ACC112 (cell line): Measurements from ENCODE around the gene ERMAP.
"Not testable (repeated sequence)": the region's sequence is repeated elsewhere in the genome, so short reads cannot be mapped to it uniquely, and the experiment has no call there.

Source experiments
- H2AFZ ChIP-seq: fragments of 200-600 bp; sonication (generic); one replicate; pipeline ENCODE4 v1.6.0; 2017; ENCODE audit warnings: antibody characterized with exemption, low read length; ENCODE audit not compliant: unreplicated experiment
- H3K27ac ChIP-seq: fragments of 200-600 bp; sonication (generic); 2 replicates; pipeline ENCODE4 v1.5.1; 2014; ENCODE audit warnings: low read depth, mild to moderate bottlenecking, antibody characterized with exemption, low read length, moderate library complexity
- H3K27me3 ChIP-seq: fragments of 200-600 bp; sonication (generic); 2 replicates; pipeline ENCODE4 v1.6.1; 2014; ENCODE audit warnings: mild to moderate bottlenecking, antibody characterized with exemption, low read length, moderate library complexity, mixed read lengths; ENCODE audit not compliant: insufficient read depth
- H3K36me3 ChIP-seq: fragments of 200-600 bp; sonication (generic); 2 replicates; pipeline ENCODE4 v1.6.1; 2016; ENCODE audit warnings: mild to moderate bottlenecking, antibody characterized with exemption, low read length, moderate library complexity, mixed read lengths; ENCODE audit not compliant: insufficient read depth
- H3K4me1 ChIP-seq: fragments of 200-600 bp; sonication (generic); one replicate; pipeline ENCODE4 v1.6.1; 2016; ENCODE audit warnings: low read length, mixed read lengths; ENCODE audit not compliant: insufficient read depth, unreplicated experiment, control insufficient read depth
- H3K4me3 ChIP-seq: fragments of 200-600 bp; sonication (generic); 2 replicates; pipeline ENCODE4 v1.5.1; 2014; ENCODE audit warnings: mild to moderate bottlenecking, low read depth, low read length
- H3K79me2 ChIP-seq: fragments of 200-600 bp; sonication (generic); one replicate; pipeline ENCODE4 v1.6.0; 2016; ENCODE audit warnings: low read length; ENCODE audit not compliant: control insufficient read depth, unreplicated experiment, insufficient read depth

ERMAP gene

GRCh38 chr1:42851960-42852607 is 35.2 kb downstream of the ERMAP start:
- Histone ChIP-seq H3K4me1 (peaks cover 15% of the 10 kb centered on the region), H3K27ac (no peak overlapping the region), H2AFZ (no peak overlapping the region)

GRCh38 chr1:42852608-42852980 is 35.7 kb downstream of the ERMAP start:
- Histone ChIP-seq H3K4me3 (no peak overlapping the region), H3K36me3 (peaks cover 46% of the 10 kb centered on the region), H3K4me1 (peaks cover 10% of the 10 kb centered on the region), H2AFZ (no peak overlapping the region), H3K27me3 (no peaks in the 10 kb centered on the region), H3K27ac (no peak overlapping the region), H3K79me2 (peaks cover 10% of the 10 kb centered on the region)

More at GRCh38 chr1:42851960-42852607, 35.2 kb downstream of the ERMAP start:
- H3K79me2 ChIP-seq, result peaks cover 15% of the 10 kb centered on the region
- H3K36me3 ChIP-seq, result peaks cover 46% of the 10 kb centered on the region
- no peaks in the 10 kb centered on the region for H3K27me3 ChIP-seq
- no peak overlapping the region for H3K4me3 ChIP-seq

- Histone ChIP-seq H3K79me2 (peaks cover 3% of the 10 kb centered on the region), H3K4me3 (no peak overlapping the region), H3K36me3 (peaks cover 43% of the 10 kb centered on the region), H2AFZ (no peak overlapping the region), H3K4me1 (peaks cover 3% of the 10 kb centered on the region), H3K27ac (no peak overlapping the region), H3K27me3 (no peaks in the 10 kb centered on the region)
Observed at GRCh38 chr1:42853116-42853884, 36.4 kb downstream of the ERMAP start.

DNA sequence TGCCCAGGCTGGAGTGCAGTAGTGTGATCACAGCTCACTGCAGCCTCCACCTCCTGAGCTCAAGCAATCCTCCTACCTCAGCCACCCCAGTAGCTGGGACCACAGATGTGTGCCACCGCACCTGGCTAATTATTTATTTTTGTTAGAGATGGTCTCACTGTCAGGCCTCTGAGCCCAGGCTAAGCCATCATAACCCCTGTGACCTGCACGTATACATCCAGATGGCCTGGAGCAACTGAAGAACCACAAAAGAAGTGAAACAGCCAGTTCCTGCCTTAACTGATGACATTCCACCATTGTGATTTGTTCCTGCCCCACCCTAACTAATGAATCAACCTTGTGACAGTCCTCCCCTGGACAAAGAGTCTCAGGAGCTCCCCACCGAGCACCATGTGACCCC is 39.6 kb downstream of the ERMAP start:
- not testable (repeated sequence) for H3K4me1 ChIP-seq, H2AFZ ChIP-seq
- H3K36me3 ChIP-seq, result peaks cover 15% of the 10 kb centered on the region; the same call in 1 of the 2 replicates

DNA sequence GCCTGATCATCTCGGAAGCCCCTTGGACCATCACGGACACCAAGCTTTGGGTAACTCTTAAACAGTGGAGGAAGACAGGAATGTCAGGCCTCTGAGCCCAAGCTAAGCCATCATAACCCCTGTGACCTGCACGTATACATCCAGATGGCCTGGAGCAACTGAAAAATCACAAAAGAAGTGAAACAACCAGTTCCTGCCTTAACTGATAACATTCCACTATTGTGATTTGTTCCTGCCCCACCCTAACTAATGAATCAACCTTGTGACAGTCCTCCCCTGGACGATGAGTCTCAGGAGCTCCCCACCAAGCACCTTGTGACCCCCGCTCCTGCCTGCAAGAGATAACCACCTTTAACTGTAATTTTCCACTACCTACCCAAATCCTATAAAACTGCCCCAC is 42.4 kb downstream of the ERMAP start:
- not testable (repeated sequence) for H3K27ac ChIP-seq, H3K36me3 ChIP-seq, H3K4me3 ChIP-seq, H3K4me1 ChIP-seq, H2AFZ ChIP-seq, H3K79me2 ChIP-seq
- H3K27me3 ChIP-seq, result peaks cover 39% of the 10 kb centered on the region

More for the DNA sequence above, 39.6 kb downstream of the ERMAP start:
- H3K27ac ChIP-seq, H3K4me3 ChIP-seq, H3K79me2 ChIP-seq: not testable (repeated sequence)
- peaks cover 18% of the 10 kb centered on the region; the same call in 1 of the 2 replicates for H3K27me3 ChIP-seq

DNA sequence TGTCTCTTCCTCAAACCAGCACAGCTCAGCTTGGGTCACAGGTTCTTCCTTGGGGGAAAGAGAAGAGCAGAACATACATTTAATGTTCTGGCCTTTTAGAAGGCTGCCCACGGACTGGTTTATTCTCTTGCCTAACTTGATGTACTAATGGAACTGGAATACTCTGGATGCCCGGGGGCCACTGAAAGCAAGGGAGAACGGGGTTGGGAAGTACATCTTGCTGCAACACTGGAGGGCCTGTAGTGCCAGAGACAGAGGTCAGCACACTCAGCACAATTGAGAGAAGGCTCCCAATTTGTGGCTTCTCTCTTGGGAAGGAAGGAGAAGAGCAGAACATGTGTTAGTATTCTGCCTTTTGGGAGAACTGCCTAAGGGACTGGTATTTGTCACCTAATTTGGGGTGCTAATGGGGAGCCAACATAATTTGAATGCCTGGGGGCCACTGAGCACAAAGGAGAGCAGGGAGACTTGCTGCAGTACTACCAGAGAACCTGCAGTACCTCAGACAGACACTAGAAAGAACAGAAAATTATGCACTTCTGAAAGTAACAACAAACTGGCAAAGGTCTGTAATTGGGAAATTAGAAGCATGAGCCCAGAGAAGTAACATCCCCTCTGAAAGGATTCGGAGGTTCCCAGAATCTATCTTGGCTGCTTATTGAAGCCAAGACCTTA is 43.6 kb downstream of the ERMAP start:
- Histone ChIP-seq H3K27ac (no peak overlapping the region), H3K4me3 (no peak overlapping the region), H3K79me2 (no peaks in the 10 kb centered on the region), H3K36me3 (no peaks in the 10 kb centered on the region), H2AFZ (no peak overlapping the region), H3K27me3 (peaks cover 50% of the 10 kb centered on the region), H3K4me1 (no peaks in the 10 kb centered on the region)

GRCh38 chr1:42861014-42861399 is 44.1 kb downstream of the ERMAP start:
- no peak overlapping the region for H3K27ac ChIP-seq

DNA sequence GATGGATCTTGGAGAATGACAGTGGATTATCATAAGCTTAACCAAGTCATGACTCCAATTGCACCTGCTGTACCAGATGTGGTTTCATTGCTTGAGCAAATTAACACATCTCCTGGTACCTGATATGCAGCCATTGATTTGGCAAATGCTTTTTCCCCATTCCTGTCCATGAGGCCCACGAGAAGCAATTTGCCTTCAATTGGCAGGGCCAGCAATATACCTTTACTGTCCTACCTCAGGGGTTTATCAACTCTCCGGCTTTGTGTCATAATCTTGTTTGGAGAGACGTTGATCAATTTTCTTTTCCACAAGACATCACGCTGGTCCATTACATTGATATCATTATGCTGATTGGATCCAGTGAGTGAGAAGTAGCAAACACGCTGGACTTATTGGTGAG is 49.6 kb downstream of the ERMAP start:
- Histone ChIP-seq H3K27ac (no peak overlapping the region), H3K4me1 (no peaks in the 10 kb centered on the region), H3K79me2 (no peaks in the 10 kb centered on the region), H3K4me3 (no peak overlapping the region), H2AFZ (no peak overlapping the region), H3K36me3 (no peaks in the 10 kb centered on the region), H3K27me3 (peaks cover 54% of the 10 kb centered on the region)

More at GRCh38 chr1:42861014-42861399, 44.1 kb downstream of the ERMAP start:
- Histone ChIP-seq H3K36me3 (no peaks in the 10 kb centered on the region), H3K4me1 (no peaks in the 10 kb centered on the region), H2AFZ (no peak overlapping the region), H3K27me3 (peaks cover 55% of the 10 kb centered on the region), H3K4me3 (no peak overlapping the region), H3K79me2 (no peaks in the 10 kb centered on the region)

GRCh38 chr1:42868466-42868865 is 51.5 kb downstream of the ERMAP start:
- not testable (repeated sequence) for H2AFZ ChIP-seq, H3K4me3 ChIP-seq, H3K4me1 ChIP-seq, H3K27ac ChIP-seq, H3K79me2 ChIP-seq, H3K36me3 ChIP-seq
- H3K27me3 ChIP-seq, result peaks cover 49% of the 10 kb centered on the region

GRCh38 chr1:42869254-42869653 is 52.3 kb downstream of the ERMAP start:
- H3K27me3 ChIP-seq, result peaks cover 50% of the 10 kb centered on the region
- H3K4me1 ChIP-seq, H3K4me3 ChIP-seq, H3K27ac ChIP-seq, H3K36me3 ChIP-seq, H2AFZ ChIP-seq, H3K79me2 ChIP-seq: not testable (repeated sequence)
